Activated B cell treated with CpG ODN at 0.5 μM for 24 hours (primary cell): Measurements from ENCODE around the gene IL1RAPL1. TPM values are rescaled to one million over a fixed set of nuclear protein-coding genes. Genes with fewer than 3 reads are reported as not detected.

Source experiments
- ATAC-seq: fragments of 200-7000 bp; cut with Tn5 transposase; one replicate; pipeline ENCODE4 v1.10.0; 2021; ENCODE audit warnings: low read depth, mild to moderate bottlenecking, moderate library complexity
- CTCF ChIA-PET: fragments of 350-600 bp; sonication (Branson Sonifier 250); formaldehyde crosslinking; loops from one replicate; lab custom pipeline; 2021; ENCODE audit warnings: antibody characterized with exemption; lab: Charles Lee
- POLR2A ChIA-PET: fragments of 350-600 bp; sonication (Branson Sonifier 250); formaldehyde crosslinking; loops from one replicate; lab custom pipeline; 2021; ENCODE audit warnings: antibody characterized with exemption; lab: Charles Lee
- DNase-seq: peaks from one replicate; pipeline ENCODE4 v3.0.0; 2022
- H3K27ac Mint-ChIP-seq: one replicate; pipeline ENCODE4 v1.8.0; 2020; ENCODE audit warnings: mixed read lengths
- H3K27me3 Mint-ChIP-seq: one replicate; pipeline ENCODE4 v1.8.0; 2021; ENCODE audit warnings: mixed read lengths
- H3K36me3 Mint-ChIP-seq: one replicate; pipeline ENCODE4 v1.8.0; 2021; ENCODE audit warnings: low read depth, mixed read lengths
- H3K4me1 Mint-ChIP-seq: one replicate; pipeline ENCODE4 v1.8.0; 2021; ENCODE audit warnings: mixed read lengths
- H3K4me3 Mint-ChIP-seq: one replicate; pipeline ENCODE4 v1.8.0; 2020; ENCODE audit warnings: mild to moderate bottlenecking, mixed read lengths
- H3K9me3 Mint-ChIP-seq: one replicate; pipeline ENCODE4 v1.8.0; 2020; ENCODE audit warnings: mixed read lengths
- intact Hi-C: fragments of 100-400 bp; cut with micrococcal nuclease; formaldehyde crosslinking; loops from one replicate; pipeline ENCODE4 v1.15.1; 2024
- total RNA-seq: library from RNA; stranded (reverse); gene quantifications from 2 replicates; pipeline ENCODE4 v1.2.3, GENCODE V29; 2022
- TF ChIP-seq, protein P1 (sequence below): fragments of 200-600 bp; IDR thresholded peaks from one replicate; pipeline ENCODE4 v1.8.0; 2022; ENCODE audit warnings: antibody characterized with exemption, mild to moderate bottlenecking

The IL1RAPL1 gene
- total RNA-seq, 1 donor from 2014 or later, result not detected

DNA sequence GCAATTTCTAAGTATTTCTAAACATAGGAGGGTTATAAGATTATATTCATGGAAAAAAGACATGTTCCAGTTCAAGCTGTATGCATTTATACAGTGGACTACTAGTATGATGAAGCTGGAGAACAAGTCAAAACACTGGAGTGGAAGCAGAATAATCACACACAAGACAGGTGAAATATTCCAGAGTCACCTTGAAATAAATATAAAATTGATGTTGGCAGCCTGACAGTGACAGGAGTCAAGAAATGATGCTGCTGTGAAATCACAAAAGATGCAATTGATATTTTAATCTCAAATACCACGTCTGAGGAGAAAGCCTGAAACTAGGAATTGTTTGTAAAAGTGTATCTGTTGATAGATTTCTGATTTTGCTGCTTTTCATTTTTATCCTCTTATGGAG, 667.3 kb downstream of the IL1RAPL1 start:
- H3K36me3 Mint-ChIP-seq, result no peaks in the 10 kb centered on the region
- ATAC-seq (no peak), DNase-seq (no peak)
- ChIA-PET CTCF (no interaction called here), POLR2A (no interaction called here)
- H3K27ac Mint-ChIP-seq, result no peak overlapping the region
- intact Hi-C loops, result no loop called here
- peaks cover 2% of the 10 kb centered on the region for H3K9me3 Mint-ChIP-seq
- TF ChIP-seq, protein P1, sequence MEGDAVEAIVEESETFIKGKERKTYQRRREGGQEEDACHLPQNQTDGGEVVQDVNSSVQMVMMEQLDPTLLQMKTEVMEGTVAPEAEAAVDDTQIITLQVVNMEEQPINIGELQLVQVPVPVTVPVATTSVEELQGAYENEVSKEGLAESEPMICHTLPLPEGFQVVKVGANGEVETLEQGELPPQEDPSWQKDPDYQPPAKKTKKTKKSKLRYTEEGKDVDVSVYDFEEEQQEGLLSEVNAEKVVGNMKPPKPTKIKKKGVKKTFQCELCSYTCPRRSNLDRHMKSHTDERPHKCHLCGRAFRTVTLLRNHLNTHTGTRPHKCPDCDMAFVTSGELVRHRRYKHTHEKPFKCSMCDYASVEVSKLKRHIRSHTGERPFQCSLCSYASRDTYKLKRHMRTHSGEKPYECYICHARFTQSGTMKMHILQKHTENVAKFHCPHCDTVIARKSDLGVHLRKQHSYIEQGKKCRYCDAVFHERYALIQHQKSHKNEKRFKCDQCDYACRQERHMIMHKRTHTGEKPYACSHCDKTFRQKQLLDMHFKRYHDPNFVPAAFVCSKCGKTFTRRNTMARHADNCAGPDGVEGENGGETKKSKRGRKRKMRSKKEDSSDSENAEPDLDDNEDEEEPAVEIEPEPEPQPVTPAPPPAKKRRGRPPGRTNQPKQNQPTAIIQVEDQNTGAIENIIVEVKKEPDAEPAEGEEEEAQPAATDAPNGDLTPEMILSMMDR, result no peak
- no peaks in the 10 kb centered on the region for H3K27me3 Mint-ChIP-seq
- no peaks in the 10 kb centered on the region for H3K4me1 Mint-ChIP-seq
- H3K4me3 Mint-ChIP-seq, result no peak overlapping the region

DNA sequence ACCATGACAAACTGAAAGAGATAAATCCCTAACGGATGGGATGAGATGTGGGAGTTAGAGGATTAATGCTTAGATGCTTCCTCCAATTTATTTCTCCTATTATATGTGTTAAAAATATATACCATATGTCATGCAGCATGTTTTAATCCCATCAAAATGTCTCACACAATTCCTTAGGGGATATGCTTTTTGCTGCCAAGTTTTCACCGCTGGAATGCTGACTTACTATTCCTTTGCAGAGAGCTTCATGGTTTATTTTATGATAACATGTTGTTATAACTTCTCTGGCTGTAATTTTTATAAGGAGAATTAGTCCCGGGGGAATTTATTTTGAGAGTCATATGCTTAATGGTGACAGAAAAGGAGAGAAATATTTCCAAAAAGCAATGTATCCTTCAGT, 670.3 kb downstream of the IL1RAPL1 start:
- Mint-ChIP-seq H3K36me3 (no peaks in the 10 kb centered on the region), H3K9me3 (no peaks in the 10 kb centered on the region), H3K4me1 (no peaks in the 10 kb centered on the region), H3K27me3 (no peaks in the 10 kb centered on the region), H3K27ac (no peak overlapping the region), H3K4me3 (no peak overlapping the region)
- TF ChIP-seq, protein P1, result no peak
- DNase-seq (no peak), ATAC-seq (no peak)
- CTCF ChIA-PET, result no interaction called here
- intact Hi-C loops, result no loop called here
- POLR2A ChIA-PET, result no interaction called here

DNA sequence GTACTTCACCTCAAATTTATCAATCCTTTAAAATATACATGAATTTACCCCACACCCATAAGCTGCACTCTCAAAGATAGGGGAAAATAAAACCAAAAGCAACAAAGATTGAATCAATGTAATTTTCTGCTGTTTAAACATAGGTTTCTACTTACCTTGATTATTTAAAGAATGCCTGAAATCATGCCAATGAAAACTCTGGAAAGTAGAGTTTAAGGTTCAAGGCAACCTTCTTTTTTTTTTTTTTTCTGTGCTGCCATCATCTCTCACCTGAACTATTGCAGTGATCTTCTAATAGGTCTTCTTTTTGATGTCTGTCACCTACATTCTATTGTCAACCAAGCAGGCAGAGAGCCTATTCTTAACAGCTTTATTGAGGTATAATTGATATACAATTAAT, 682.1 kb downstream of the IL1RAPL1 start:
- ATAC-seq, result no peak
- ChIA-PET CTCF (no interaction called here), POLR2A (no interaction called here)
- H3K4me1 Mint-ChIP-seq, result no peaks in the 10 kb centered on the region
- DNase-seq, result no peak
- no peaks in the 10 kb centered on the region for H3K27me3 Mint-ChIP-seq
- TF ChIP-seq, protein P1, result no peak
- intact Hi-C loops, result no loop called here
- no peak overlapping the region for H3K4me3 Mint-ChIP-seq
- H3K36me3 Mint-ChIP-seq, result no peaks in the 10 kb centered on the region
- no peaks in the 10 kb centered on the region for H3K9me3 Mint-ChIP-seq
- no peak overlapping the region for H3K27ac Mint-ChIP-seq

DNA sequence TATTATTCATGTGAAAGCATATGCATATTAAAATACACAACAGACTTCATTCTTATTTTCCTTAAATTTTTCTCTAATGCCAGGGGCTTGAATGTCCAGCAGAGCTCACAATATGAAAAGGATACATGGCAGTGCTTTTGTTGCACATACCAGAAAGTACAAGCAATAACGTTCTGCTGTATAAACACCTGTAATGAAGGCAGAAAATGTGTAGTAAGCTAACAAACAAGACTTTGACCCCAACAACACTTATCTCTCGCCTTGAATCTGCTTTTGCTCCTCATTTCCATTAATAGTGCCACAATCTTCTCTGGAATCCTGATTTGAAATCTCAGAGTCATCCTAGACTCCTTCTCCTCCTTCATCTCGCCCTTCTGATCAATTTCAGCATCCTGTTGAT, 687.3 kb downstream of the IL1RAPL1 start:
- ChIA-PET POLR2A (no interaction called here), CTCF (no interaction called here)
- Mint-ChIP-seq H3K9me3 (no peaks in the 10 kb centered on the region), H3K27ac (no peak overlapping the region), H3K4me1 (no peaks in the 10 kb centered on the region), H3K36me3 (no peaks in the 10 kb centered on the region), H3K4me3 (no peak overlapping the region), H3K27me3 (no peaks in the 10 kb centered on the region)
- TF ChIP-seq, protein P1, result no peak
- DNase-seq (no peak), ATAC-seq (no peak)
- intact Hi-C loops, result no loop called here

DNA sequence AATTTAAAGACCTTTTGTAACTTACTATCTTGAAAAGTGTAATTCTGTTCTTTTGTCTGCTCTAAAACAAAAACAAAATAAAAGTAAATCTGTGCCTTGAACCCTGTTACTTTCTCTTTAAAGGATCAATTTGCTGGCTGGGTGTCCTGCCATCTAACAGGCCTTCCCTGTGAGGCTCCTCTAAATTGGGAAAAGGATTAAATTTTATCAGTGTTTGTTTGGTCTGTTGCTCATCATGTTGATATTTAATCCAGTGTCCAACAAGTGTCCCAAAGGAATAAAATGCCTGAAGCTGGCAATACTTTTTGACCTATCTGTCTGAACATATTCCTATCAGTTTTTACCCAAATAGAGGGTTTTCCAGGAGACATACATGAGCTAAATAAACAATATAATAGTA, 688.7 kb downstream of the IL1RAPL1 start:
- intact Hi-C loops, result no loop called here
- no peaks in the 10 kb centered on the region for H3K27me3 Mint-ChIP-seq
- DNase-seq (no peak), ATAC-seq (no peak)
- H3K36me3 Mint-ChIP-seq, result no peaks in the 10 kb centered on the region
- TF ChIP-seq, protein P1, result no peak
- H3K4me1 Mint-ChIP-seq, result no peaks in the 10 kb centered on the region
- ChIA-PET POLR2A (no interaction called here), CTCF (no interaction called here)
- H3K9me3 Mint-ChIP-seq, result peaks cover 3% of the 10 kb centered on the region
- no peak overlapping the region for H3K4me3 Mint-ChIP-seq
- H3K27ac Mint-ChIP-seq, result no peak overlapping the region
